Activated gamma-delta T cell (primary cell): Measurements from ENCODE around the gene MYORG.
"Not testable (repeated sequence)": the region's sequence is repeated elsewhere in the genome, so short reads cannot be mapped to it uniquely, and the experiment has no call there.

ENCODE experiments used
- DNase-seq: peaks from one replicate; lab custom pipeline; 2025; lab: John Stamatoyannopoulos, UW

Gene MYORG

DNA sequence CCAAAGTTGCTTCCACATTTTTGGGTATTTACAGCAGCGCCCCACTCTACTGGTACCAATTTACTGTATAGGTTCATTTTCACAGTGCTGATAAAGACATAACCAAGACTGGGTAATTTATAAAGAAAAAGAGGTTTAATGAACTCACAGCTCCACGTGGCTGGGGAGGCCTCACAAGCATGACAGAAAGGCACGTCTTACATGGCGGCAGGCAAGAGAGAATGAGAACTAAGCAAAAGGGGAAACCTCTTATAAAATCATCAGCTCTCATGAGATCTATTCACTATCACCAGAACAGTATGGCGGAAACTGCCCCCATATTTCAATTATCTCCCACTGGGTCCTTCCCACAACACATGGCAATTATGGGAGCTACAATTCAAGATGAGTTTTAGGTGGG is 7.9 kb downstream of the MYORG start:
- not testable (repeated sequence) for DNase-seq

GRCh38 chr9:34367751-34368410 is 8.8 kb downstream of the MYORG start:
- DNase-seq = not testable (repeated sequence)

GRCh38 chr9:34366365-34366764 is 10.3 kb downstream of the MYORG start:
- no peak for DNase-seq

GRCh38 chr9:34365282-34365681 is 11.4 kb downstream of the MYORG start:
- no peak for DNase-seq

DNA sequence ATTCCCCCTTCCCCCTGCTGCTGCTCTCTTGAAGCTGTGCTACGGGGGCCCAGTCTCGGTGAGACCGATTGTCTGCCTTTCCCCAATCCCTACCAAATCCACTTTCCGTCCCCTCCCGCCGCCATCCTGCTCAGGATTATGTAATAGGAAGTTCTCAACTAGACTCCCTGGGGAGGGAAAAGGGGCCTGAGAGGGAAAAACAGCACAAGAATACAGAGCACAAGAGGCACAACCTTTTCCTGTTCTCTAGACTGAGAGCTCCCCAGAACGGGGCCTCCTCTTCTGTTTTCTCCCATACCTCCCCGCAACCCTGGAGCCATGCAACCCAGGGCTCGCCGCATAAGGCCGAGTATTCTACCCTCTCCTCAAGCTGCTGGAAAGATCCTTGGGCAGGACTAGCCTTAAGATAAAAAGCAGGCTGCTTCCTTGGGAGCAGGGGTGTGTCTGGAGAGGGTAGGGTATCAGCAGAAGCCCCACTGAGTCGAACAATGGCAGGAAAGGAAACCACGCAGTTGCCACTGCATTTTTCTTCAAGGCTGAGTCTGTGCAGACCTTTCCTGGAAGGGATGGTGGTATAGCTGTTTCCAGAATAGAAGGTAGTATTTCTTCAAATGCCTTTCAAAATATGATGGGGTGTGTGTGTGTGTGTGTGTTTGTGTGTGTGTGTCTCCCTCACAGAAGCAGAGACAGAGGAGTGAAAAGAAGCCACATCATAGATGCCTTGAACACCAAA is 12.9 kb downstream of the MYORG start:
- no peak for DNase-seq

DNA sequence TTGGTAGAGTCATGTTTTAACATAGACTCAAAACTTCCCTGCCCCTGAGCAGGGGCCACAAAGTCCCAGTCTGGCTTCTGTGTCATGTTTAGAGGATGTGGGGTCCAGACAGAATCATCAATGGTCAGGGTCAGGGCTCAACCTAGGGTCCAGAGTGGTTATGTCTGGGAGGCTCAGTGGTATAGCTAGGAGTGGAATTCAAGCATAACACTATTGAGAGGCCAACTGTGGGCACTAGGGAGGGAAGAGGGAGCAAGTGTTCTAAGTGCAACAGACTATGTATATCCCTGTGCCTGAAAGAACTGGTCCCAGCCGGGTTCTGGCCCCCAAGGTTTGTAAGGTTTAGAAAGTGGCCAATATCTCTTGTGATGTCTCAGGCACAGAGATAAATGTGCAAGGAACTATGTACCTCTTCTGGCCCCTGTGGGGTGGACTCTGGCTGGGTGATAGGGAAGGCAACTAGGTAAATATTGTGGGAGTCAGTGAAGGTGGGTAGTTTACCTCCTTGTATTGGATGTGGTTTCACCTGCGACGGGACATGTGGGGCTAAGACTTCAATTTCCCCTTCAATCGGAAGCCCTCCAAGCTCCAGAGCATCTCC is 14.0 kb downstream of the MYORG start:
- DNase-seq = no peak

DNA sequence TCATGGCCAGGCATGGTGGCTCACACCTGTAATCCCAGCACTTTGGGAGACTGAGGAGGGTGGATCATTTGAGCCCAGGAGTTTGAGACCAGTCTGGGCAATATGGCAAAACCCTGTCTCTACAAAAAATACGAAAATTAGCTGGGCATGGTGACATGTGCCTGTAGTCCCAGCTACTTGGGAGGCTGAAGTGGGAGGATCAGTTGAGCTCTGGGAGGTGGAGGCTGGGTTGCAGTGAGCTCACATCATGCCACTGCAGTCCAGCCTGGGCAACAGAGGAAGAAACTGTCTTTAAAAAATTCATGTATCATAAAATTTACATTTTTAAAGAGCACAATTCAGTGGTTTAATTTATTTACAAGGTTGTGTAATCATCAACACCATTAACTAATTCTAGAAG is 23.7 kb downstream of the MYORG start:
- DNase-seq = not testable (repeated sequence)

DNA sequence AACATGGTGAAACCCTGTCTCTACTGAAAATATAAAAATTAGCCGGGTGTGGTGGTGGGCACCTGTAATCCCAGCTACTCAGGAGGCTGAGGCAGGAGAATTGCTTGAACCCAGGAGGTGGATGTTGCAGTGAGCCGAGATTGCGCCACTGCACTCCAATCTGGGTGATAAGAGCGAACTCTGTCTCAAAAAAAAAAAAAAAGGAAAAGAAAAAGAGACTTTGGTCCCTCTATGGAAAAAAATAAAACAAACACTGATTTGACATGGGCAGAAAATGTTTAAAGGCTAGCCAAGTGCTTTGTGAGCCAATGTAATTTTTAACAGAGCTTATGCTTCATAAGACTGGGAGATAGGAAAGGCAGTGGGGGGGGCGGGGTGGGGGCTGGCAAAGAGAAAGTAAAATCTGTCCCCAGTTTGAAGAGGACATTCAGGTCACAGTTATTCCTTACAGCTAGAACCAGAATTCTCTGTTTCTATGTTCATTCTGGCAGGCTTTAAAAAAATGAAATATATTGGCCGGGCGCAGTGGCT is 24.5 kb downstream of the MYORG start:
- DNase-seq = not testable (repeated sequence)

DNA sequence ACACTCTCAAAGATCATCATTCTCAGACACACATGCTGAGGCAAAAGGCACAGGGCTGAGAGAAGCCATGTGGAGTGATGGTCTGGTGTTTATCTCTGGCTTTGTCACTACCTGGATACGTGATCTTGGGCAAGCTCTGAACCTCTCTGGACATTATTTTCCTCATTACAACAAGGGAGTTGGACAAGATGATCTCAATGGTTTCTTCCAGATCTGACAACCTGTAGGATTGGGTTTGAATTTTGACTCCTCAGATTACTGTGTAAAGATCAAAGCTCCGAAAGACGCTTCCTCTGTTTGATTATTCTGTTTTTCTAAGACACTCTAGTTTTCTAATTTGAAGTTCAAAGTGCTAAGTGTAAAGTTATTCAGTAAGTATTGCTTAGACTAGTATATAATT is 27.4 kb downstream of the MYORG start:
- no peak for DNase-seq

DNA sequence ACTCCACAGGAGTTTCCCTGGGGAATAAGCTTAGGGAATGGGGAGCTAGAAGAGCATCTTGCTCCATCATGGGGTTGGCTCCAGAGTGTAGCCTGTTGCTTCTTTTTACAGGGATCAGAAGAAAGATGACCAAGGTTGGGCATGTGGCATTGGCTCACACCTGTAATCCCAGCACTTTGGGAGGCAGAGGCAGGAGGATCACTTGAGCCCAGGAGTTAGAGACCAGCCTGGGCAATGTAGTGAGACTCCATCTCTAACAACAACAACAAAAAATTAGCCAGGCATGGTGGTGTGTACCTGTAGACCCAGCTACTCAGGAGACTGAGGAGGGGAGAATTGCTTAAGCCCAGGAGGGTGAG is 28.9 kb downstream of the MYORG start:
- no peak for DNase-seq

- no peak for DNase-seq
Measured at GRCh38 chr9:34346873-34347799, 29.6 kb downstream of the MYORG start.

DNA sequence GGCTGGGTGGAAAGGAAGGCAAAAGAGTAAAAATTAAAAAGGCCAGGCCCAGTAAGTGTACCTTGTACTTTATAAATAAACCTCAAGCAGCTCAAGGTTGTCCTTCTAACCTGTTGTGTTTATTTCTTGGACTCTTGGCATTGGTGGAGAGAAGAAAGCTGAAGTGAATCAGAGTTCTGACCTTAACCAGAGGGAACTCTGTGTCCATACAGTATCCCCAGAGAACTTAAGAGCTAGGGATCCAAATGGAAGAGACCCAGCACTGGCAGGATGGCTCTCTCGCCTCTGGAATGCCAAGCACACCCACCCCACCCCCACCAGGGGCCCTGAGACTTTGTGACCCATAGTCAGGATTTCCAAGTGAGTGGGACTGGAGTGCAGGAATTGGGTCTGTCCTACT is 33.1 kb downstream of the MYORG start:
- DNase-seq = no peak

- DNase-seq = no peak
Measured at GRCh38 chr9:34343090-34343489, 33.6 kb downstream of the MYORG start.

GRCh38 chr9:34341659-34342295 is 34.9 kb downstream of the MYORG start:
- no peak for DNase-seq

- DNase-seq = no peak
Measured at GRCh38 chr9:34338665-34339385, 37.9 kb downstream of the MYORG start.

GRCh38 chr9:34338079-34338478 is 38.6 kb downstream of the MYORG start:
- not testable (repeated sequence) for DNase-seq

- no peak for DNase-seq
Measured at GRCh38 chr9:34337403-34337802, 39.3 kb downstream of the MYORG start.

DNA sequence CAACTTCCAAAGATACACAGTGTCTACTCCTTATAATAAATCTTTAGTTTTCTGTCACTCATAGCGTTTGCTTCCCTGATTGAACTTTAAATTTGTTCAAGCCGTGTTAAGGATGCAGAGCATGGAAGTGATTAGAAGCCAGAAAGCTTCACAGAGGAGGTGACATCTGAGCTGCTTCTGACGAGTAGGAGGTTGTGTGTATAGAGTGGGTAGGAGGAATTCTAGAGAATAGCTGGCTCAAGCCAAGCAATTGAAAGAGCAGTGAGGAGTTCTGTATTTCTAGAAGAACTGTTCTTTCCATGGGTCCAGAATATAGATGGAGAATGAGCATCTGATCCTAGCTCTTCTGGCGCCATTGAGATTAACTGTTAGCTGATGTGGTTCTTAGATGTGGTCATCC is 41.3 kb downstream of the MYORG start:
- DNase-seq = no peak

- DNase-seq = no peak
Measured at GRCh38 chr9:34334916-34335315, 41.8 kb downstream of the MYORG start.

- no peak for DNase-seq
Measured at GRCh38 chr9:34334337-34334824, 42.3 kb downstream of the MYORG start.

DNA sequence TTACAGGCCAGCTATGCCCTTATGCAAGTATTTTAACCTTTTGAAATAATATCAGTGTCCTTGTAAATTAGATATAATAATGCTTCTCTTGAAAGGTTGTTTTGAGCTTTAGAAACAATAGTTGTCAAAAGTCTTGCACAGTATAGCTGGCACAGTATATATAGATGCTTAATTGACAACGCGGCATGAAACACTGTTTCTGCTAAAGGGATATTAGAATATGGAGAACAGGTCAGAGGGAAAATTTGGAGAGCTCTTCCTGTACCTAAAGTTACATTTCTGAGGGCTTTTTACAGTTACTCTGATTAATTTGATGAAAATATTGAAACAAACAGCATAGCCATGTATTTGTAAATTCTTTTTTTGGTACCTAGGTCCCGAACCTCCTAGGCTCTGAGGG is 42.9 kb downstream of the MYORG start:
- DNase-seq = no peak
